Measurements from ENCODE around the gene SORBS1. TPM values are rescaled to one million over a fixed set of nuclear protein-coding genes. Genes with fewer than 3 reads are reported as not detected.

SORBS1 gene
- total RNA-seq, 1 donor from 2014 or later, result 5.1 TPM

DNA sequence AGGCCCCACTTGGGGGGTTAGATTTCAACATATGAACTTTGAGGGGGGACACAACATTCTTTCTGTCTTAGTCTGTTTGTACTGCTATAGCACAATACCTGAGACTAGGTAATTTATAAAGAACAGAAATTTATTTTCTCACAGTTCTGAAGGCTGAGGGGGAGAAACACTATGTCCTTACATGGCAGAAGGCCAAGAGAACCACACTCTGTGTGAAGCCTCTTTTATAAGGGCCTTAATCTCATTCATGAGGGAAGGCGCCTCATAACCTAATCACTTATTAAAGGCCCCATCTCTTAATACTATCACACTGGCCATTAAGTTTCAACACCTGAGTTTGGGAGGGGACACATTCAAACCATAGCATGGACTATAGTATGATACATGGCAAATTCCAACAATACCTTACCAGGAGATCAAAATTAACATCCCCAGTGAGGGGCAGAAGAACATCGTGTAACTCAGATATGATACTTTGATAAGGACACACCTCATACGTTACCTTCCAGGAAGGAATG is 261.1 kb downstream of the SORBS1 start:
- FAIRE-seq (no peak), DNase-seq (ENCODE audit: low read depth) (no peak)
- H3K4me3 ChIP-seq (ENCODE audit: insufficient read depth, low read depth, low read length), result no peak overlapping the region
- TF ChIP-seq, protein P1, sequence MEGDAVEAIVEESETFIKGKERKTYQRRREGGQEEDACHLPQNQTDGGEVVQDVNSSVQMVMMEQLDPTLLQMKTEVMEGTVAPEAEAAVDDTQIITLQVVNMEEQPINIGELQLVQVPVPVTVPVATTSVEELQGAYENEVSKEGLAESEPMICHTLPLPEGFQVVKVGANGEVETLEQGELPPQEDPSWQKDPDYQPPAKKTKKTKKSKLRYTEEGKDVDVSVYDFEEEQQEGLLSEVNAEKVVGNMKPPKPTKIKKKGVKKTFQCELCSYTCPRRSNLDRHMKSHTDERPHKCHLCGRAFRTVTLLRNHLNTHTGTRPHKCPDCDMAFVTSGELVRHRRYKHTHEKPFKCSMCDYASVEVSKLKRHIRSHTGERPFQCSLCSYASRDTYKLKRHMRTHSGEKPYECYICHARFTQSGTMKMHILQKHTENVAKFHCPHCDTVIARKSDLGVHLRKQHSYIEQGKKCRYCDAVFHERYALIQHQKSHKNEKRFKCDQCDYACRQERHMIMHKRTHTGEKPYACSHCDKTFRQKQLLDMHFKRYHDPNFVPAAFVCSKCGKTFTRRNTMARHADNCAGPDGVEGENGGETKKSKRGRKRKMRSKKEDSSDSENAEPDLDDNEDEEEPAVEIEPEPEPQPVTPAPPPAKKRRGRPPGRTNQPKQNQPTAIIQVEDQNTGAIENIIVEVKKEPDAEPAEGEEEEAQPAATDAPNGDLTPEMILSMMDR (IDR thresholded peaks at IDR 0.05; ENCODE audit: insufficient read depth, low read depth, low read length), result no peak
- TF ChIP-seq EZH2 (IDR thresholded peaks at IDR 0.05; ENCODE audit: insufficient read depth, low read length), result no peak
- H3K4me2 ChIP-seq (ENCODE audit: low read length), result no peak overlapping the region
- no peaks in the 10 kb centered on the region for H3K9me3 ChIP-seq (ENCODE audit: insufficient read depth, low read depth, low read length)
- no peak overlapping the region for H2AFZ ChIP-seq (ENCODE audit: low read depth, low read length)
- Mint-ChIP-seq H3K4me3 (ENCODE audit: unreplicated experiment) (no peak overlapping the region), H3K9me3 (ENCODE audit: unreplicated experiment) (no peaks in the 10 kb centered on the region), H3K27ac (ENCODE audit: unreplicated experiment) (no peak overlapping the region), H3K27me3 (ENCODE audit: low read depth, unreplicated experiment) (no peaks in the 10 kb centered on the region), H3K36me3 (ENCODE audit: low read depth, unreplicated experiment) (peaks cover 3% of the 10 kb centered on the region), H3K4me1 (ENCODE audit: low read depth, unreplicated experiment) (peaks cover 4% of the 10 kb centered on the region)
- H3K79me2 ChIP-seq (ENCODE audit: insufficient read depth, low read length), result no peaks in the 10 kb centered on the region
- no peak overlapping the region for H3K9ac ChIP-seq (ENCODE audit: low read length)
- no peak overlapping the region for H3K27ac ChIP-seq (ENCODE audit: low read depth, low read length)
- no peaks in the 10 kb centered on the region for H3K27me3 ChIP-seq (ENCODE audit: insufficient read depth, low read length)
- H4K20me1 ChIP-seq (ENCODE audit: insufficient read depth, low read length), result no peaks in the 10 kb centered on the region
- H3K4me1 ChIP-seq (ENCODE audit: insufficient read depth, low read length), result peaks cover 6% of the 10 kb centered on the region
- no peaks in the 10 kb centered on the region for H3K36me3 ChIP-seq (ENCODE audit: insufficient read depth, low read length)

DNA sequence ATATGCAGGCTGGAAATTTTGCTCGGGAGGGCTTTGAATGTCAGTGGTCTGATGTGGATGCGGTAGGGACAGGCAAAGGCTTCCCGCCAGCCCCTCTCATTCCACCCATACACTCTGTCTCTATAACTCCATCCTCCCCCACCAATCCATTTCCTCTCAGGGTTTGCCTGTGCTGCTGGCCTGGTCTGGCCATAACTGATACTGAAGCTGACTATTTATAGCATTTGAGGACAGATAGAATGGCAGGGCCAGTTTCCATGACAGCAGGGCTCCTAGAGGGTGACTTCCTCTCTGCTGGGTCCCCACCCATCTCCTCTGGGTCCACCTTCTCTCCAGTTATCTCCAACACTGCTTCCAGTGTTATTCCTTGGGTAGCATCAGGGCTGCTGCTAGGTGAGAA is 263.8 kb downstream of the SORBS1 start:
- DNase-seq (ENCODE audit: low read depth), result no peak
- H3K9ac ChIP-seq (ENCODE audit: low read length), result no peak overlapping the region
- Mint-ChIP-seq H3K4me1 (ENCODE audit: low read depth, unreplicated experiment) (peaks cover 4% of the 10 kb centered on the region), H3K27ac (ENCODE audit: unreplicated experiment) (no peak overlapping the region), H3K36me3 (ENCODE audit: low read depth, unreplicated experiment) (peaks cover 3% of the 10 kb centered on the region), H3K27me3 (ENCODE audit: low read depth, unreplicated experiment) (no peaks in the 10 kb centered on the region), H3K4me3 (ENCODE audit: unreplicated experiment) (no peak overlapping the region), H3K9me3 (ENCODE audit: unreplicated experiment) (no peaks in the 10 kb centered on the region)
- no peaks in the 10 kb centered on the region for H3K9me3 ChIP-seq (ENCODE audit: insufficient read depth, low read depth, low read length)
- no peak overlapping the region for H3K27ac ChIP-seq (ENCODE audit: low read depth, low read length)
- H2AFZ ChIP-seq (ENCODE audit: low read depth, low read length), result no peak overlapping the region
- no peak overlapping the region for H3K4me2 ChIP-seq (ENCODE audit: low read length)
- no peaks in the 10 kb centered on the region for H3K27me3 ChIP-seq (ENCODE audit: insufficient read depth, low read length)
- TF ChIP-seq, protein P1 (IDR thresholded peaks at IDR 0.05; ENCODE audit: insufficient read depth, low read depth, low read length), result no peak
- no peak for TF ChIP-seq EZH2 (IDR thresholded peaks at IDR 0.05; ENCODE audit: insufficient read depth, low read length)
- H3K4me3 ChIP-seq (ENCODE audit: insufficient read depth, low read depth, low read length), result no peak overlapping the region
- no peaks in the 10 kb centered on the region for H3K79me2 ChIP-seq (ENCODE audit: insufficient read depth, low read length)
- H4K20me1 ChIP-seq (ENCODE audit: insufficient read depth, low read length), result no peaks in the 10 kb centered on the region
- no peaks in the 10 kb centered on the region for H3K36me3 ChIP-seq (ENCODE audit: insufficient read depth, low read length)
- FAIRE-seq, result no peak
- peaks cover 10% of the 10 kb centered on the region for H3K4me1 ChIP-seq (ENCODE audit: insufficient read depth, low read length)

DNA sequence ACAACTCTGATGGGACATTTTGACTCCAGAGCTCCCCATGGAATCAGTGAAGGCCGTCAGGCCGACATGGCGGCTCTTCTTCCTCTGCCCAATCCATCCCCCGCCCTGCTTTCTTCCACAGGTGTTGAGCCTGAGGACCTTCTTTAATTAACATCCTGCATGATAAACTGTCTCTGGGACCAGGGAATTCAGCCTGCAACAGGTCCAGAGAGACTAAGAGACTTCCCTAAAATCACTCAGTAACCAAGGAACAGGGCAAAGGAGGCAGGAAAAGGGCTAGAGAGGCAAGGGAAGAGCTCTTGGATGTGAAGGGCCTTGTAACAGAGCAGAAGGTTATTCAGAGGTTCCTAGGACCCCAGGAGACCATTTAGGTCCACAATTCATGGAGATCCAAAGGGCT is 264.4 kb downstream of the SORBS1 start:
- H3K27ac ChIP-seq (ENCODE audit: low read depth, low read length), result no peak overlapping the region
- H2AFZ ChIP-seq (ENCODE audit: low read depth, low read length), result no peak overlapping the region
- Mint-ChIP-seq H3K4me1 (ENCODE audit: low read depth, unreplicated experiment) (peaks cover 4% of the 10 kb centered on the region), H3K9me3 (ENCODE audit: unreplicated experiment) (no peaks in the 10 kb centered on the region), H3K27me3 (ENCODE audit: low read depth, unreplicated experiment) (no peaks in the 10 kb centered on the region), H3K27ac (ENCODE audit: unreplicated experiment) (no peak overlapping the region), H3K4me3 (ENCODE audit: unreplicated experiment) (no peak overlapping the region), H3K36me3 (ENCODE audit: low read depth, unreplicated experiment) (peaks cover 3% of the 10 kb centered on the region)
- H3K9me3 ChIP-seq (ENCODE audit: insufficient read depth, low read depth, low read length), result no peaks in the 10 kb centered on the region
- H3K79me2 ChIP-seq (ENCODE audit: insufficient read depth, low read length), result no peaks in the 10 kb centered on the region
- no peak for DNase-seq (ENCODE audit: low read depth)
- no peak overlapping the region for H3K4me3 ChIP-seq (ENCODE audit: insufficient read depth, low read depth, low read length)
- H3K27me3 ChIP-seq (ENCODE audit: insufficient read depth, low read length), result no peaks in the 10 kb centered on the region
- peaks cover 10% of the 10 kb centered on the region for H3K4me1 ChIP-seq (ENCODE audit: insufficient read depth, low read length)
- TF ChIP-seq, protein P1 (IDR thresholded peaks at IDR 0.05; ENCODE audit: insufficient read depth, low read depth, low read length), result no peak
- TF ChIP-seq EZH2 (IDR thresholded peaks at IDR 0.05; ENCODE audit: insufficient read depth, low read length), result no peak
- H3K9ac ChIP-seq (ENCODE audit: low read length), result no peak overlapping the region
- H3K4me2 ChIP-seq (ENCODE audit: low read length), result no peak overlapping the region
- H4K20me1 ChIP-seq (ENCODE audit: insufficient read depth, low read length), result no peaks in the 10 kb centered on the region
- FAIRE-seq, result no peak
- no peaks in the 10 kb centered on the region for H3K36me3 ChIP-seq (ENCODE audit: insufficient read depth, low read length)

Data from astrocyte (in vitro differentiated cells and primary cell).